ENCODE results near the gene DMRTB1.

- no peak for TF ChIP-seq POU5F1 (IDR thresholded peaks at IDR 0.05; ENCODE audit: borderline replicate concordance, low read depth, low read length, partially characterized antibody)
- TF ChIP-seq SPI1 (IDR thresholded peaks at IDR 0.05; ENCODE audit: borderline replicate concordance, low read depth, low read length), result no peak
Measured at GRCh38 chr1:53511323-53511932, 52.2 kb downstream of the DMRTB1 start.

All from K562 (cell line).